Panc1 (cell line): ENCODE results near the gene USP24.

Experiments used
- POLR2AphosphoS5 ChIP-seq: IDR thresholded peaks from 2 replicates; pipeline ENCODE4 v1.6.1; 2012; ENCODE audit warnings: mild to moderate bottlenecking, low read depth, low read length, moderate library complexity
- SIN3A ChIP-seq: IDR thresholded peaks from 2 replicates; pipeline ENCODE4 v1.6.1; 2012; ENCODE audit warnings: low read depth, mild to moderate bottlenecking, low read length, moderate library complexity, borderline replicate concordance; ENCODE audit not compliant: insufficient read depth
- TCF7L2 ChIP-seq: IDR thresholded peaks from 2 replicates; pipeline ENCODE4 v1.6.1; 2011; ENCODE audit warnings: mild to moderate bottlenecking, low read depth, low read length, inconsistent platforms
- TF ChIP-seq, protein P1 (sequence below): fragments of 450-650 bp; IDR thresholded peaks from 2 replicates; pipeline ENCODE4 v1.5.1; 2017; ENCODE audit warnings: mild to moderate bottlenecking
- TF ChIP-seq, protein P2 (sequence below), 2 experiments: IDR thresholded peaks; 2 replicates each; pipeline ENCODE4 v1.6.1; 2011 to 2012; ENCODE audit warnings: low read depth in 2 of 2, control low read depth in 1 of 2, low read length in 1 of 2, mild to moderate bottlenecking in 1 of 2, moderate library complexity in 1 of 2; ENCODE audit not compliant: insufficient read depth in 1 of 2

DNA sequence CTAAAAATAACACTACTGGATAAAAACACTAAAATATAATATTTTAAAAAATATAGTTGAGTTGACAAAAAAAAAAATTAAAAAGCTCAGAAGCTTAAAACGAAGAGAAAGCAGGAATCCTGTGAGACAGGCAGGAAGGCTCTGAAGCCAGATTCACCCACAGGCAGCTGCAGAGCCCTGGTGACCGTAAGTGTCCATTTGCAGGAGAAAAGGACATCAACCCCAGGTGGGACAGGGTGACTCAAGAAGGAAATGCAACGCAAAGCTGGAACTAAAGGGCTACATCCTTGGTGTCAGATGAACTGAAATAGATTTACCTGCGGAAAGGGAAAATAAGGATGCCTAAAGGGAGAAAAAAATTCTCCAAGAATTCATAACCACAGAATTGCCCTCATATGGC lies 46.8 kb downstream of the USP24 start:
- TF ChIP-seq, protein P1, sequence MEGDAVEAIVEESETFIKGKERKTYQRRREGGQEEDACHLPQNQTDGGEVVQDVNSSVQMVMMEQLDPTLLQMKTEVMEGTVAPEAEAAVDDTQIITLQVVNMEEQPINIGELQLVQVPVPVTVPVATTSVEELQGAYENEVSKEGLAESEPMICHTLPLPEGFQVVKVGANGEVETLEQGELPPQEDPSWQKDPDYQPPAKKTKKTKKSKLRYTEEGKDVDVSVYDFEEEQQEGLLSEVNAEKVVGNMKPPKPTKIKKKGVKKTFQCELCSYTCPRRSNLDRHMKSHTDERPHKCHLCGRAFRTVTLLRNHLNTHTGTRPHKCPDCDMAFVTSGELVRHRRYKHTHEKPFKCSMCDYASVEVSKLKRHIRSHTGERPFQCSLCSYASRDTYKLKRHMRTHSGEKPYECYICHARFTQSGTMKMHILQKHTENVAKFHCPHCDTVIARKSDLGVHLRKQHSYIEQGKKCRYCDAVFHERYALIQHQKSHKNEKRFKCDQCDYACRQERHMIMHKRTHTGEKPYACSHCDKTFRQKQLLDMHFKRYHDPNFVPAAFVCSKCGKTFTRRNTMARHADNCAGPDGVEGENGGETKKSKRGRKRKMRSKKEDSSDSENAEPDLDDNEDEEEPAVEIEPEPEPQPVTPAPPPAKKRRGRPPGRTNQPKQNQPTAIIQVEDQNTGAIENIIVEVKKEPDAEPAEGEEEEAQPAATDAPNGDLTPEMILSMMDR: no peak
- TF ChIP-seq POLR2AphosphoS5 (no peak), SIN3A (no peak), TCF7L2 (no peak)
- TF ChIP-seq, protein P2, sequence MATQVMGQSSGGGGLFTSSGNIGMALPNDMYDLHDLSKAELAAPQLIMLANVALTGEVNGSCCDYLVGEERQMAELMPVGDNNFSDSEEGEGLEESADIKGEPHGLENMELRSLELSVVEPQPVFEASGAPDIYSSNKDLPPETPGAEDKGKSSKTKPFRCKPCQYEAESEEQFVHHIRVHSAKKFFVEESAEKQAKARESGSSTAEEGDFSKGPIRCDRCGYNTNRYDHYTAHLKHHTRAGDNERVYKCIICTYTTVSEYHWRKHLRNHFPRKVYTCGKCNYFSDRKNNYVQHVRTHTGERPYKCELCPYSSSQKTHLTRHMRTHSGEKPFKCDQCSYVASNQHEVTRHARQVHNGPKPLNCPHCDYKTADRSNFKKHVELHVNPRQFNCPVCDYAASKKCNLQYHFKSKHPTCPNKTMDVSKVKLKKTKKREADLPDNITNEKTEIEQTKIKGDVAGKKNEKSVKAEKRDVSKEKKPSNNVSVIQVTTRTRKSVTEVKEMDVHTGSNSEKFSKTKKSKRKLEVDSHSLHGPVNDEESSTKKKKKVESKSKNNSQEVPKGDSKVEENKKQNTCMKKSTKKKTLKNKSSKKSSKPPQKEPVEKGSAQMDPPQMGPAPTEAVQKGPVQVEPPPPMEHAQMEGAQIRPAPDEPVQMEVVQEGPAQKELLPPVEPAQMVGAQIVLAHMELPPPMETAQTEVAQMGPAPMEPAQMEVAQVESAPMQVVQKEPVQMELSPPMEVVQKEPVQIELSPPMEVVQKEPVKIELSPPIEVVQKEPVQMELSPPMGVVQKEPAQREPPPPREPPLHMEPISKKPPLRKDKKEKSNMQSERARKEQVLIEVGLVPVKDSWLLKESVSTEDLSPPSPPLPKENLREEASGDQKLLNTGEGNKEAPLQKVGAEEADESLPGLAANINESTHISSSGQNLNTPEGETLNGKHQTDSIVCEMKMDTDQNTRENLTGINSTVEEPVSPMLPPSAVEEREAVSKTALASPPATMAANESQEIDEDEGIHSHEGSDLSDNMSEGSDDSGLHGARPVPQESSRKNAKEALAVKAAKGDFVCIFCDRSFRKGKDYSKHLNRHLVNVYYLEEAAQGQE (IDR thresholded peaks at IDR 0.05; ENCODE audit: insufficient read depth in 1 of 2, low read depth in 2 of 2, low read length in 1 of 2): no peak
